Kidney (tissue), 14 donors: ENCODE data around the gene PPARG. TPM values are rescaled to one million over a fixed set of nuclear protein-coding genes. Genes with fewer than 3 reads are reported as not detected.

Experiments used
- DNase-seq, 5 donors: peaks; one replicate each; pipeline ENCODE4 v3.0.0-alpha.2; 2013 to 2020
- FAIRE-seq: peaks from 2 replicates; lab custom pipeline; 2012; peaks lifted over from hg19 to GRCh38; lab: Jason Lieb, UNC
- H3K27ac ChIP-seq, 2 donors: one replicate each; pipeline ENCODE4 v1.7.0; 2013; ENCODE audit warnings: low read depth in 2 of 2, low read length in 2 of 2, inconsistent platforms in 1 of 2
- H3K27me3 ChIP-seq: one replicate; pipeline ENCODE4 v1.7.1; 2013; ENCODE audit warnings: low read length, inconsistent platforms; ENCODE audit not compliant: control insufficient read depth, insufficient read depth
- H3K36me3 ChIP-seq, 3 donors: one replicate each; pipeline versions ENCODE4 v1.7.0 to v1.7.1; 2013; ENCODE audit warnings: low read length in 3 of 3, control low read depth in 1 of 3, inconsistent platforms in 1 of 3; ENCODE audit not compliant: insufficient read depth in 3 of 3, control insufficient read depth in 2 of 3
- H3K4me1 ChIP-seq, 3 donors: one replicate each; pipeline versions ENCODE4 v1.7.0 to v1.7.1; 2013; ENCODE audit warnings: low read length in 3 of 3, inconsistent platforms in 1 of 3, low read depth in 1 of 3; ENCODE audit not compliant: control insufficient read depth in 2 of 3, insufficient read depth in 2 of 3
- H3K4me3 ChIP-seq, 3 donors: one replicate each; pipeline versions ENCODE4 v1.7.0 to v1.8.1; 2013; ENCODE audit warnings: low read length in 3 of 3, control low read depth in 1 of 3, inconsistent platforms in 1 of 3
- H3K9ac ChIP-seq, 3 donors: one replicate each; pipeline versions ENCODE4 v1.7.0 to v1.7.1; 2013; ENCODE audit warnings: low read length in 3 of 3, control low read depth in 1 of 3, inconsistent platforms in 1 of 3
- H3K9me3 ChIP-seq, 3 donors: one replicate each; pipeline versions ENCODE4 v1.7.0 to v1.7.1; 2013; ENCODE audit warnings: low read length in 3 of 3, control low read depth in 1 of 3, inconsistent platforms in 1 of 3; ENCODE audit not compliant: control insufficient read depth in 2 of 3, insufficient read depth in 1 of 3
- intact Hi-C: fragments of 100-400 bp; cut with DNase I; formaldehyde crosslinking; loops from one replicate; pipeline ENCODE4 v1.11.1; 2022
- polyA plus RNA-seq: library from polyadenylated mRNA; stranded (reverse); fragments of 350-450 nt; fragmentation: Illumina TruSeq; extraction: RNeasy Lipid Tissue Mini Kit (QIAGEN cat#74804); gene quantifications from one replicate; pipeline ENCODE4 v1.2.3, GENCODE V29; 2014; ENCODE audit warnings: low read depth, low replicate concordance; ENCODE audit not compliant: insufficient read depth
- total RNA-seq: library from RNA; stranded (reverse); fragmentation: NEBNext Ultra II Directional; extraction: Animal tissue kit (Norgen Biotek cat#: 25700); gene quantifications from one replicate; pipeline ENCODE4 v1.2.1, GENCODE V29; 2021
- TF ChIP-seq, protein P1 (sequence below): IDR thresholded peaks from 3 replicates; pipeline ENCODE4 v1.5.1; 2012; ENCODE audit warnings: mild to moderate bottlenecking, moderate library complexity, borderline replicate concordance; ENCODE audit not compliant: insufficient read depth; ENCODE audit errors: extremely low read depth
- donor health status: control.
- donor health status: control.
- donor health status: control.
- donor health status: control.
- donor health status: control.
- donor health status: DM: yes; HTN: yes; CAD: no.
- donor health status: Normal renal cell carcinoma (clear cell type).

The PPARG gene
- total and polyA plus RNA-seq, 2 donors from 2014 or later: 19.0 to 19.2 TPM

GRCh38 chr3:12369029-12369428 is 80.2 kb downstream of the PPARG start:
- DNase-seq: no peak
- intact Hi-C loops: no loop called here

GRCh38 chr3:12369598-12369997 is 80.7 kb downstream of the PPARG start:
- Histone ChIP-seq H3K9ac (no peak overlapping the region), H3K36me3 (no peaks in the 10 kb centered on the region), H3K9me3 (no peaks in the 10 kb centered on the region), H3K27me3 (no peaks in the 10 kb centered on the region), H3K4me1 (peaks cover 0 to 2% (median 0%) of the 10 kb centered on the region in 3 donors), H3K27ac (no peak overlapping the region), H3K4me3 (no peak overlapping the region)
- TF ChIP-seq, protein P1, sequence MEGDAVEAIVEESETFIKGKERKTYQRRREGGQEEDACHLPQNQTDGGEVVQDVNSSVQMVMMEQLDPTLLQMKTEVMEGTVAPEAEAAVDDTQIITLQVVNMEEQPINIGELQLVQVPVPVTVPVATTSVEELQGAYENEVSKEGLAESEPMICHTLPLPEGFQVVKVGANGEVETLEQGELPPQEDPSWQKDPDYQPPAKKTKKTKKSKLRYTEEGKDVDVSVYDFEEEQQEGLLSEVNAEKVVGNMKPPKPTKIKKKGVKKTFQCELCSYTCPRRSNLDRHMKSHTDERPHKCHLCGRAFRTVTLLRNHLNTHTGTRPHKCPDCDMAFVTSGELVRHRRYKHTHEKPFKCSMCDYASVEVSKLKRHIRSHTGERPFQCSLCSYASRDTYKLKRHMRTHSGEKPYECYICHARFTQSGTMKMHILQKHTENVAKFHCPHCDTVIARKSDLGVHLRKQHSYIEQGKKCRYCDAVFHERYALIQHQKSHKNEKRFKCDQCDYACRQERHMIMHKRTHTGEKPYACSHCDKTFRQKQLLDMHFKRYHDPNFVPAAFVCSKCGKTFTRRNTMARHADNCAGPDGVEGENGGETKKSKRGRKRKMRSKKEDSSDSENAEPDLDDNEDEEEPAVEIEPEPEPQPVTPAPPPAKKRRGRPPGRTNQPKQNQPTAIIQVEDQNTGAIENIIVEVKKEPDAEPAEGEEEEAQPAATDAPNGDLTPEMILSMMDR: no peak
- DNase-seq: no peak
- intact Hi-C loops: no loop called here
- FAIRE-seq: no peak

More at GRCh38 chr3:12369029-12369428, 80.2 kb downstream of the PPARG start:
- FAIRE-seq: no peak
- H3K27ac ChIP-seq: no peak overlapping the region
- H3K36me3 ChIP-seq: no peaks in the 10 kb centered on the region
- TF ChIP-seq, protein P1: no peak
- H3K4me3 ChIP-seq: no peak overlapping the region
- H3K4me1 ChIP-seq: peaks cover 0 to 2% (median 0%) of the 10 kb centered on the region in 3 donors
- H3K27me3 ChIP-seq: no peaks in the 10 kb centered on the region
- peaks cover 0 to 2% (median 0%) of the 10 kb centered on the region in 3 donors for H3K9me3 ChIP-seq
- H3K9ac ChIP-seq: no peak overlapping the region

- TF ChIP-seq, protein P1: no peak
- FAIRE-seq (no peak), DNase-seq (no peak)
- no peak overlapping the region for H3K4me3 ChIP-seq
- H3K9me3 ChIP-seq: no peaks in the 10 kb centered on the region
- H3K27ac ChIP-seq: no peak overlapping the region
- peaks cover 0 to 2% (median 0%) of the 10 kb centered on the region in 3 donors for H3K4me1 ChIP-seq
- H3K36me3 ChIP-seq: no peaks in the 10 kb centered on the region
- H3K27me3 ChIP-seq: no peaks in the 10 kb centered on the region
- intact Hi-C loops: no loop called here
- no peak overlapping the region for H3K9ac ChIP-seq
These were observed 81.9 kb downstream of the PPARG start for GRCh38 chr3:12370758-12371157.
